ENCODE measurements around the gene DNAJC22. TPM values are rescaled to one million over a fixed set of nuclear protein-coding genes. Genes with fewer than 3 reads are reported as not detected.

DNAJC22 gene
- total and polyA plus RNA-seq, 9 of the 15 experiments (the other 6 are each of a cell fraction or from before 2014, with no cell fraction given), result 0.10 to 1.2 (median 0.47) TPM

DNA sequence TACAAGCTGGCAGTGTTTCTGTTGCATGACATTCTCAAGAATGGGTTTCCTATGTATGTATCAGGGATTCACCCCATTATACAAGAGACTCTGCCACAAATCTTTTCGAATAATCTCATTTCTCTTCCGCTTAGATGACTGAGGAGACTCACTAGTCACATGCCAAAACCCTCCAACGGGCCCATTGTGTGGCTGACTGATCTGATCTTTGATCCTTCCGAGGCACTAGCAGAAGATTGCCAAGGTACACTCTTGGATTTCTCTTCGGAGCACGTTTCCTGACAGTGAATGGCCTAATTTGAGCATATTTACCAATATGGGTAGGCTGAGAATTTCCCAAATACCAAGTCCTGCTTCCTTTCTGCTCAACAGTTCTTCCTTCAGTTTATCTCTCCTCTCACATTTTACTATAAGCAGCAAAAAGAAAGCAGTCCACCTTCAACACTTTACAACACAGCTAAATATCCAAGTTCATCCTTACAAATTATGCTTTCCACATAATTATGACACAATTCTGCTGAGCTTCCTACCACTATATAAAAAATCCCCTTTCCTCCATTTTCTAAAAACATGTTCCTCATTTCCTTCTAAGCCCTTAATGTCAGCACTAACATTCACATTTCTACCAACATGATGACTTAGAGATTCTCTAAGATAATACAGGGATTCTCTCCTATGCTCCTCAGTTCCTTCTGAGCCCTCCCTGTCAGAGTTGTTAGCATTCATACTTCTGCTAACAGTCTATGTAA lies 40.8 kb upstream of the DNAJC22 start (continued):
- TF ChIP-seq, protein P1, sequence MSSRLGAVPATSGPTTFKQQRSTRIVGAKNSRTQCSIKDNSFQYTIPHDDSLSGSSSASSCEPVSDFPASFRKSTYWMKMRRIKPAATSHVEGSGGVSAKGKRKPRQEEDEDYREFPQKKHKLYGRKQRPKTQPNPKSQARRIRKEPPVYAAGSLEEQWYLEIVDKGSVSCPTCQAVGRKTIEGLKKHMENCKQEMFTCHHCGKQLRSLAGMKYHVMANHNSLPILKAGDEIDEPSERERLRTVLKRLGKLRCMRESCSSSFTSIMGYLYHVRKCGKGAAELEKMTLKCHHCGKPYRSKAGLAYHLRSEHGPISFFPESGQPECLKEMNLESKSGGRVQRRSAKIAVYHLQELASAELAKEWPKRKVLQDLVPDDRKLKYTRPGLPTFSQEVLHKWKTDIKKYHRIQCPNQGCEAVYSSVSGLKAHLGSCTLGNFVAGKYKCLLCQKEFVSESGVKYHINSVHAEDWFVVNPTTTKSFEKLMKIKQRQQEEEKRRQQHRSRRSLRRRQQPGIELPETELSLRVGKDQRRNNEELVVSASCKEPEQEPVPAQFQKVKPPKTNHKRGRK (tag; IDR thresholded peaks at IDR 0.05), result no peak
- no peak for TF ChIP-seq BHLHE40 (IDR thresholded peaks at IDR 0.05; ENCODE audit: low read length)
- TF ChIP-seq, protein P2, sequence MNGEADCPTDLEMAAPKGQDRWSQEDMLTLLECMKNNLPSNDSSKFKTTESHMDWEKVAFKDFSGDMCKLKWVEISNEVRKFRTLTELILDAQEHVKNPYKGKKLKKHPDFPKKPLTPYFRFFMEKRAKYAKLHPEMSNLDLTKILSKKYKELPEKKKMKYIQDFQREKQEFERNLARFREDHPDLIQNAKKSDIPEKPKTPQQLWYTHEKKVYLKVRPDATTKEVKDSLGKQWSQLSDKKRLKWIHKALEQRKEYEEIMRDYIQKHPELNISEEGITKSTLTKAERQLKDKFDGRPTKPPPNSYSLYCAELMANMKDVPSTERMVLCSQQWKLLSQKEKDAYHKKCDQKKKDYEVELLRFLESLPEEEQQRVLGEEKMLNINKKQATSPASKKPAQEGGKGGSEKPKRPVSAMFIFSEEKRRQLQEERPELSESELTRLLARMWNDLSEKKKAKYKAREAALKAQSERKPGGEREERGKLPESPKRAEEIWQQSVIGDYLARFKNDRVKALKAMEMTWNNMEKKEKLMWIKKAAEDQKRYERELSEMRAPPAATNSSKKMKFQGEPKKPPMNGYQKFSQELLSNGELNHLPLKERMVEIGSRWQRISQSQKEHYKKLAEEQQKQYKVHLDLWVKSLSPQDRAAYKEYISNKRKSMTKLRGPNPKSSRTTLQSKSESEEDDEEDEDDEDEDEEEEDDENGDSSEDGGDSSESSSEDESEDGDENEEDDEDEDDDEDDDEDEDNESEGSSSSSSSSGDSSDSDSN (IDR thresholded peaks at IDR 0.05; ENCODE audit: borderline replicate concordance in 1 of 2, low read depth in 2 of 2, low read length in 2 of 2), result no peak
- no peak for TF ChIP-seq ZNF561 (CRISPR knock-in tag; conservative IDR thresholded peaks at IDR 0.05)
- no peak for TF ChIP-seq CBX1 (IDR thresholded peaks at IDR 0.05; ENCODE audit: low read depth)
- TF ChIP-seq, protein P3, sequence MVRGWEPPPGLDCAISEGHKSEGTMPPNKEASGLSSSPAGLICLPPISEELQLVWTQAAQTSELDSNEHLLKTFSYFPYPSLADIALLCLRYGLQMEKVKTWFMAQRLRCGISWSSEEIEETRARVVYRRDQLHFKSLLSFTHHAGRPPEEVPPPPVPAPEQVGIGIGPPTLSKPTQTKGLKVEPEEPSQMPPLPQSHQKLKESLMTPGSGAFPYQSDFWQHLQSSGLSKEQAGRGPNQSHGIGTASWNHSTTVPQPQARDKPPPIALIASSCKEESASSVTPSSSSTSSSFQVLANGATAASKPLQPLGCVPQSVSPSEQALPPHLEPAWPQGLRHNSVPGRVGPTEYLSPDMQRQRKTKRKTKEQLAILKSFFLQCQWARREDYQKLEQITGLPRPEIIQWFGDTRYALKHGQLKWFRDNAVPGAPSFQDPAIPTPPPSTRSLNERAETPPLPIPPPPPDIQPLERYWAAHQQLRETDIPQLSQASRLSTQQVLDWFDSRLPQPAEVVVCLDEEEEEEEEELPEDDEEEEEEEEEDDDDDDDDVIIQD (CRISPR knock-in tag; IDR thresholded peaks at IDR 0.05), result no peak
- no peak for TF ChIP-seq MYNN (IDR thresholded peaks at IDR 0.05)
- TF ChIP-seq MYNN (CRISPR knock-in tag; IDR thresholded peaks at IDR 0.05), result no peak
- TF ChIP-seq, protein P4, sequence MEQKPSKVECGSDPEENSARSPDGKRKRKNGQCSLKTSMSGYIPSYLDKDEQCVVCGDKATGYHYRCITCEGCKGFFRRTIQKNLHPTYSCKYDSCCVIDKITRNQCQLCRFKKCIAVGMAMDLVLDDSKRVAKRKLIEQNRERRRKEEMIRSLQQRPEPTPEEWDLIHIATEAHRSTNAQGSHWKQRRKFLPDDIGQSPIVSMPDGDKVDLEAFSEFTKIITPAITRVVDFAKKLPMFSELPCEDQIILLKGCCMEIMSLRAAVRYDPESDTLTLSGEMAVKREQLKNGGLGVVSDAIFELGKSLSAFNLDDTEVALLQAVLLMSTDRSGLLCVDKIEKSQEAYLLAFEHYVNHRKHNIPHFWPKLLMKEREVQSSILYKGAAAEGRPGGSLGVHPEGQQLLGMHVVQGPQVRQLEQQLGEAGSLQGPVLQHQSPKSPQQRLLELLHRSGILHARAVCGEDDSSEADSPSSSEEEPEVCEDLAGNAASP (IDR thresholded peaks at IDR 0.05), result no peak
- TF ChIP-seq MCM5 (IDR thresholded peaks at IDR 0.05; ENCODE audit: low read depth), result no peak
- no peak for TF ChIP-seq ZNF79 (CRISPR knock-in tag; IDR thresholded peaks at IDR 0.05; ENCODE audit: low read depth)
- TF ChIP-seq, protein P5, sequence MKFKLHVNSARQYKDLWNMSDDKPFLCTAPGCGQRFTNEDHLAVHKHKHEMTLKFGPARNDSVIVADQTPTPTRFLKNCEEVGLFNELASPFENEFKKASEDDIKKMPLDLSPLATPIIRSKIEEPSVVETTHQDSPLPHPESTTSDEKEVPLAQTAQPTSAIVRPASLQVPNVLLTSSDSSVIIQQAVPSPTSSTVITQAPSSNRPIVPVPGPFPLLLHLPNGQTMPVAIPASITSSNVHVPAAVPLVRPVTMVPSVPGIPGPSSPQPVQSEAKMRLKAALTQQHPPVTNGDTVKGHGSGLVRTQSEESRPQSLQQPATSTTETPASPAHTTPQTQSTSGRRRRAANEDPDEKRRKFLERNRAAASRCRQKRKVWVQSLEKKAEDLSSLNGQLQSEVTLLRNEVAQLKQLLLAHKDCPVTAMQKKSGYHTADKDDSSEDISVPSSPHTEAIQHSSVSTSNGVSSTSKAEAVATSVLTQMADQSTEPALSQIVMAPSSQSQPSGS (CRISPR knock-in tag; IDR thresholded peaks at IDR 0.05), result no peak
- no peak for TF ChIP-seq ZNF384 (IDR thresholded peaks at IDR 0.05; ENCODE audit: low read depth, low read length)
- no peak for TF ChIP-seq KDM4B (IDR thresholded peaks at IDR 0.05; ENCODE audit: borderline replicate concordance in 2 of 2, low read depth in 1 of 2)
- TF ChIP-seq ZEB2 (IDR thresholded peaks at IDR 0.05), result no peak
